ENCODE measurements around the gene OPRM1. TPM values are rescaled to one million over a fixed set of nuclear protein-coding genes. Genes with fewer than 3 reads are reported as not detected.

The OPRM1 gene
- not detected in 2 replicates for total RNA-seq

GRCh38 chr6:154039231-154039842, at the start of gene OPRM1:
Gene OPRM1 (plus strand): TSS chr6:154039240. CDS start chr6:154039545, 305 bp downstream.

